T47D (cell line): Measurements from ENCODE around the gene AKNA.
A peak's percentile ranks its signal among the peaks of the same experiment; 100 is the strongest.

ENCODE experiments used
- DNase-seq, 2 experiments: peaks; one replicate each; pipeline versions ENCODE4 v3.0.0 to v3.0.0-alpha.2; 2011 to 2012; ENCODE audit warnings: low read depth in 1 of 2, low spot score in 1 of 2
- JUND ChIP-seq: IDR thresholded peaks from 2 replicates; pipeline ENCODE4 v1.6.1; 2012; ENCODE audit warnings: low read depth
- in situ Hi-C: cut with HindIII; loops from 2 replicates; pipeline ENCODE4 v1.10.0; 2016; ENCODE audit warnings: low sequenced_read_pairs, low pct_unique_long_range_greater_than_20kb

The AKNA gene

GRCh38 chr9:114304416-114305188 lies 83.2 kb downstream of the AKNA start:
- TF ChIP-seq JUND = no peak
- DNase-seq = no peak
- in situ Hi-C loops = no loop called here

- no peak for DNase-seq
- in situ Hi-C loops = no loop called here
- TF ChIP-seq JUND = no peak
Measured at GRCh38 chr9:114303977-114304376, 83.8 kb downstream of the AKNA start.

- in situ Hi-C loops = no loop called here
- no peak for DNase-seq
- TF ChIP-seq JUND = no peak
Measured at GRCh38 chr9:114303571-114303970, 84.2 kb downstream of the AKNA start.

- no peak for TF ChIP-seq JUND
- in situ Hi-C loops = no loop called here
- no peak for DNase-seq
Measured at GRCh38 chr9:114302727-114303126, 85.1 kb downstream of the AKNA start.

- in situ Hi-C loops = no loop called here
- no peak for TF ChIP-seq JUND
- no peak for DNase-seq
Measured at GRCh38 chr9:114301798-114302565, 85.8 kb downstream of the AKNA start.

- no peak for TF ChIP-seq JUND
- in situ Hi-C loops = no loop called here
- no peak for DNase-seq
Measured at GRCh38 chr9:114300846-114301797, 86.7 kb downstream of the AKNA start.

GRCh38 chr9:114300153-114300845 lies 87.5 kb downstream of the AKNA start:
- no peak for TF ChIP-seq JUND
- no peak for DNase-seq
- in situ Hi-C loops = no loop called here

GRCh38 chr9:114299286-114300152 lies 88.3 kb downstream of the AKNA start:
- in situ Hi-C loops = no loop called here
- TF ChIP-seq JUND = no peak
- DNase-seq = peak in 1 of 2 experiments; percentile 50

- no peak for DNase-seq
- TF ChIP-seq JUND = no peak
- in situ Hi-C loops = no loop called here
Measured at GRCh38 chr9:114296338-114296737, 91.4 kb downstream of the AKNA start.

GRCh38 chr9:114294664-114295063 lies 93.1 kb downstream of the AKNA start:
- DNase-seq = no peak
- in situ Hi-C loops = no loop called here
- TF ChIP-seq JUND = no peak
